PC-3 (cell line): Measurements from ENCODE around the gene TINCR. TPM values are rescaled to one million over a fixed set of nuclear protein-coding genes. Genes with fewer than 3 reads are reported as not detected.

ENCODE experiments used
- ATAC-seq: fragments of 200-7000 bp; cut with Tn5 transposase; 2 replicates; pipeline ENCODE4 v1.9.1; 2020; ENCODE audit warnings: mild to moderate bottlenecking, moderate library complexity
- BruUV-seq: library from RNA; stranded (reverse); fragments of 400-500 nt; replicated peaks from 2 replicates; lab custom pipeline; 2021; lab: Mats Ljungman, UMichigan
- CTCF ChIA-PET: fragments of 300-600 bp; sonication (Branson Sonifier 250); formaldehyde crosslinking; loops from one replicate; lab custom pipeline; 2022; ENCODE audit warnings: antibody characterized with exemption; lab: Charles Lee
- POLR2A ChIA-PET: fragments of 300-600 bp; sonication (Branson Sonifier 250); formaldehyde crosslinking; loops from one replicate; lab custom pipeline; 2022; ENCODE audit warnings: antibody characterized with exemption; ENCODE audit not compliant: unreplicated experiment; lab: Charles Lee
- DNase-seq: peaks from one replicate; pipeline ENCODE4 v3.0.0-alpha.2; 2015
- H2AFZ ChIP-seq: fragments of 300-600 bp; sonication (generic); 2 replicates; pipeline ENCODE4 v1.6.0; 2016; ENCODE audit warnings: antibody characterized with exemption, low read length
- H3F3A ChIP-seq: fragments of 300-600 bp; sonication (generic); one replicate; pipeline ENCODE4 v1.6.0; 2017; ENCODE audit warnings: antibody characterized with exemption, low read length, control low read depth, mild to moderate bottlenecking; ENCODE audit not compliant: unreplicated experiment
- H3K27ac ChIP-seq: fragments of 300-600 bp; sonication (generic); 2 replicates; pipeline ENCODE4 v1.5.1; 2016; ENCODE audit warnings: mild to moderate bottlenecking, low read length
- H3K27me3 ChIP-seq: fragments of 300-600 bp; sonication (generic); 2 replicates; pipeline ENCODE4 v1.6.1; 2016; ENCODE audit warnings: low read length, mixed read lengths
- H3K36me3 ChIP-seq: fragments of 300-600 bp; sonication (generic); 2 replicates; pipeline ENCODE4 v1.6.1; 2016; ENCODE audit warnings: low read depth, mixed run types, low read length, mixed read lengths
- H3K4me1 ChIP-seq: fragments of 300-600 bp; sonication (generic); 2 replicates; pipeline ENCODE4 v1.5.1; 2016; ENCODE audit warnings: low read length; ENCODE audit not compliant: insufficient read depth
- H3K4me2 ChIP-seq: fragments of 300-600 bp; sonication (generic); 2 replicates; pipeline ENCODE4 v1.6.0; 2016; ENCODE audit warnings: low read length
- H3K4me3 ChIP-seq: fragments of 300-600 bp; sonication (generic); 2 replicates; pipeline ENCODE4 v1.5.1; 2016; ENCODE audit warnings: mild to moderate bottlenecking, low read length, mixed read lengths
- H3K79me2 ChIP-seq: fragments of 300-600 bp; sonication (generic); 2 replicates; pipeline ENCODE4 v1.6.1; 2017; ENCODE audit warnings: low read length, mixed read lengths
- H3K9ac ChIP-seq: fragments of 300-600 bp; sonication (generic); 2 replicates; pipeline ENCODE4 v1.6.0; 2016; ENCODE audit warnings: mild to moderate bottlenecking, low read length
- H3K9me2 ChIP-seq: fragments of 300-600 bp; sonication (generic); replicated peaks from 2 replicates; pipeline ENCODE4 v1.6.1; 2016; ENCODE audit warnings: mixed run types, low read length, mixed read lengths
- H3K9me3 ChIP-seq: fragments of 300-600 bp; sonication (generic); 2 replicates; pipeline ENCODE4 v1.6.1; 2016; ENCODE audit warnings: low read length, mixed read lengths
- H4K20me1 ChIP-seq: fragments of 300-600 bp; sonication (generic); 2 replicates; pipeline ENCODE4 v1.6.1; 2016; ENCODE audit warnings: low read length, mixed read lengths
- EZH2 ChIP-seq: fragments of 300-600 bp; sonication (generic); IDR thresholded peaks from one replicate; pipeline ENCODE4 v1.6.1; 2017; ENCODE audit warnings: antibody characterized with exemption, mild to moderate bottlenecking, low read length; ENCODE audit not compliant: unreplicated experiment
- EZH2phosphoT487 ChIP-seq: fragments of 300-600 bp; sonication (generic); IDR thresholded peaks from 2 replicates; pipeline ENCODE4 v1.6.1; 2018; ENCODE audit warnings: mild to moderate bottlenecking, antibody characterized with exemption, low read length, borderline replicate concordance
- intact Hi-C: fragments of 100-400 bp; cut with micrococcal nuclease; formaldehyde crosslinking; loops from 2 replicates; pipeline ENCODE4 v1.9.0; 2023
- total RNA-seq: library from RNA; depleted of rRNA; stranded (reverse); fragments of >200 nt; gene quantifications from 2 replicates; pipeline ENCODE4 v1.2.3, GENCODE V29; 2014
- TF ChIP-seq, protein P1 (sequence below): fragments of 300-600 bp; sonication (generic); conservative IDR thresholded peaks from 2 replicates; pipeline ENCODE4 v1.5.1; 2017; ENCODE audit warnings: antibody characterized with exemption, low read depth, mild to moderate bottlenecking, low read length

Gene TINCR
- total RNA-seq, 1 experiment from 2014 or later, result 0.58 TPM

DNA sequence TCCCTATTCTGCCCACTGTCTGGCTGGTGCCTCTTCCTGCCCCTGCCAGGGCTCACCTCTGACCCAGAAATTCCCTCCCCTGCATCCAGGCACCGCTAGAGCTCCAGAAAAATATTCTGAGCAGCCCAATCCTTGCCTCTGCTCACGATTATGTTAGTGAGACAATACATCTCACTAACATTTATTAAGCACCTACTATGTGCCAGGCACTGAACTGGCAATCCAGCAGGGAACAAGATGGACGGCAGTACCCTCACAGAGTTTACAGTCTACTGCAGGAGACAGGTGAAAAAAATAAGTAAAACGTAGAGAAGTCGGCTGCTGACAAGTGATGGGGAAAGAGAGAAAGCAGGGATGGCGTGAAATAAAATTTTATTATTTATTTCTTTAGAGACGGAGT lies 5.5 kb downstream of the TINCR start:
- POLR2A ChIA-PET, result no interaction called here
- BruUV-seq, result no TSS peak

DNA sequence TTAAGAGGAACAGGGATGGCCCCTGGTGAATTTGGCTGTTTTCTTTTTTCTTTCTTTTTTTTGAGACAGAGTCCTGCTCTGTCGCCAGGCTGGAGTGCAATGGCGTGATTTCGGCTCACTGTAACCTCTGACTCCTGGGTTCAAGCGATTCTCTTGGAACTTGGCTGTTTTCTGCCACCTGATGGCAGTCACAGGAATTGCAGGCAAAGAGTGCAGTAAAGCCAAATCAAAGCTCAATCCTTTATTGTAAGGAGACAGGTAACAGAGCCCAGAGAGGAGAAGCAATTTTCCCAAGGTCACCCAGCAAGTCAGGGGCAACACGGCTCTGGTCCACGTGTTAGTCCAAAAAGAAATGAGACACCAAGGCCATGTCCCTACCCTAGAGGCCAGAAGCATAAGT lies 6.2 kb downstream of the TINCR start:
- no peak overlapping the region for H3K4me2 ChIP-seq
- BruUV-seq, result no TSS peak
- no peaks in the 10 kb centered on the region for H3K9me2 ChIP-seq
- no peak overlapping the region for H3K4me3 ChIP-seq
- ATAC-seq, result no peak
- TF ChIP-seq, protein P1, sequence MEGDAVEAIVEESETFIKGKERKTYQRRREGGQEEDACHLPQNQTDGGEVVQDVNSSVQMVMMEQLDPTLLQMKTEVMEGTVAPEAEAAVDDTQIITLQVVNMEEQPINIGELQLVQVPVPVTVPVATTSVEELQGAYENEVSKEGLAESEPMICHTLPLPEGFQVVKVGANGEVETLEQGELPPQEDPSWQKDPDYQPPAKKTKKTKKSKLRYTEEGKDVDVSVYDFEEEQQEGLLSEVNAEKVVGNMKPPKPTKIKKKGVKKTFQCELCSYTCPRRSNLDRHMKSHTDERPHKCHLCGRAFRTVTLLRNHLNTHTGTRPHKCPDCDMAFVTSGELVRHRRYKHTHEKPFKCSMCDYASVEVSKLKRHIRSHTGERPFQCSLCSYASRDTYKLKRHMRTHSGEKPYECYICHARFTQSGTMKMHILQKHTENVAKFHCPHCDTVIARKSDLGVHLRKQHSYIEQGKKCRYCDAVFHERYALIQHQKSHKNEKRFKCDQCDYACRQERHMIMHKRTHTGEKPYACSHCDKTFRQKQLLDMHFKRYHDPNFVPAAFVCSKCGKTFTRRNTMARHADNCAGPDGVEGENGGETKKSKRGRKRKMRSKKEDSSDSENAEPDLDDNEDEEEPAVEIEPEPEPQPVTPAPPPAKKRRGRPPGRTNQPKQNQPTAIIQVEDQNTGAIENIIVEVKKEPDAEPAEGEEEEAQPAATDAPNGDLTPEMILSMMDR, result peak; percentile 88
- no peak for TF ChIP-seq EZH2phosphoT487
- POLR2A ChIA-PET, result no interaction called here
- H3K27ac ChIP-seq, result no peak overlapping the region
- H3K9ac ChIP-seq, result no peak overlapping the region
- no peaks in the 10 kb centered on the region for H3K36me3 ChIP-seq
- no peaks in the 10 kb centered on the region for H3K4me1 ChIP-seq
- peak; percentile 55 for DNase-seq
- CTCF ChIA-PET, result interaction anchor here (0.5 to 1.5 kb wide), 2 partner anchors 14 to 174 kb away, joined by 3 to 5 read pairs; no protein-coding TSS in a partner anchor
- intact Hi-C loops, result no loop called here
- no peaks in the 10 kb centered on the region for H3F3A ChIP-seq
- H3K9me3 ChIP-seq, result no peaks in the 10 kb centered on the region
- H2AFZ ChIP-seq, result no peak overlapping the region
- no peaks in the 10 kb centered on the region for H3K79me2 ChIP-seq
- peaks cover 8% of the 10 kb centered on the region for H3K27me3 ChIP-seq
- H4K20me1 ChIP-seq, result no peaks in the 10 kb centered on the region

More for the DNA sequence above, 5.5 kb downstream of the TINCR start:
- H4K20me1 ChIP-seq, result no peaks in the 10 kb centered on the region
- no peaks in the 10 kb centered on the region for H3K4me1 ChIP-seq
- H3F3A ChIP-seq, result no peaks in the 10 kb centered on the region
- H3K79me2 ChIP-seq, result no peaks in the 10 kb centered on the region
- no peak overlapping the region for H2AFZ ChIP-seq
- H3K27me3 ChIP-seq, result peaks cover 15% of the 10 kb centered on the region
- no peaks in the 10 kb centered on the region for H3K36me3 ChIP-seq
- intact Hi-C loops, result no loop called here
- no peak overlapping the region for H3K27ac ChIP-seq
- no peaks in the 10 kb centered on the region for H3K9me2 ChIP-seq
- ATAC-seq, result no peak
- TF ChIP-seq EZH2phosphoT487, result no peak
- TF ChIP-seq EZH2, result no peak
- TF ChIP-seq, protein P1, result no peak
- H3K4me3 ChIP-seq, result no peak overlapping the region
- CTCF ChIA-PET, result interaction anchor here (0.5 to 1.5 kb wide), 2 partner anchors 15 to 175 kb away, joined by 3 to 5 read pairs; no protein-coding TSS in a partner anchor
- no peak overlapping the region for H3K4me2 ChIP-seq
- no peak overlapping the region for H3K9ac ChIP-seq
- no peak for DNase-seq
- H3K9me3 ChIP-seq, result no peaks in the 10 kb centered on the region

DNA sequence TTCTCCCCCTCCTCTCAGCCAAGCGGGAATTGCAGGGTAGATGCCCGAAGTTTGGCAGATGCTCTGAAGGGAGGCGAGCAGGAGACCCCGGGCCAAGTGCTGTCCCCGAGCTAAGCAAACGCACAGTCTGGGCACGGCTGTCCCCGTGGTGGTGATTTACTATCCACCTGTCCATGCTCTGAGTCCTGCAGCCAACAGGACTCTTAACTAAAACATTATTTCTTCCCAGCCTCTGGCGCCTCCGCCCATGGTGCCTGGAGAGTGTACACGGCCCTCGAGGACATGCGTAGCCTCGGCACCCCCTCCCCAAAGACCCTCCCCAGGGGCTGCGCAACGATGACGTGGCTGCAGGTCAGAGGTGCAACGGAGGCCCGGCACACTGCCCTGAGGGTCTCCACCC lies 7.6 kb downstream of the TINCR start:
- no peak overlapping the region for H3K27ac ChIP-seq
- H4K20me1 ChIP-seq, result no peaks in the 10 kb centered on the region
- intact Hi-C loops, result no loop called here
- no peak overlapping the region for H3K4me2 ChIP-seq
- no peaks in the 10 kb centered on the region for H3K4me1 ChIP-seq
- no peaks in the 10 kb centered on the region for H3K9me3 ChIP-seq
- no peak overlapping the region for H3K4me3 ChIP-seq
- no peaks in the 10 kb centered on the region for H3K79me2 ChIP-seq
- H3K9ac ChIP-seq, result no peak overlapping the region
- no peaks in the 10 kb centered on the region for H3K36me3 ChIP-seq
- H3F3A ChIP-seq, result no peaks in the 10 kb centered on the region
- ATAC-seq (no peak), DNase-seq (no peak)
- no peaks in the 10 kb centered on the region for H3K9me2 ChIP-seq
- no peaks in the 10 kb centered on the region for H3K27me3 ChIP-seq
- POLR2A ChIA-PET, result no interaction called here
- CTCF ChIA-PET, result no interaction called here
- TF ChIP-seq, protein P1, result no peak
- no peak for TF ChIP-seq EZH2phosphoT487
- TF ChIP-seq EZH2, result no peak
- no peak overlapping the region for H2AFZ ChIP-seq
- BruUV-seq, result no TSS peak
